Measurements from ENCODE around the gene ITIH4.
"Not testable (repeated sequence)": the region's sequence is repeated elsewhere in the genome, so short reads cannot be mapped to it uniquely, and the experiment has no call there.

ITIH4 gene

GRCh38 chr3:52779837-52780585, 50.5 kb downstream of the ITIH4 start:
- no peak for FAIRE-seq

- no peak for FAIRE-seq
Observed at GRCh38 chr3:52779011-52779836, 51.2 kb downstream of the ITIH4 start.

DNA sequence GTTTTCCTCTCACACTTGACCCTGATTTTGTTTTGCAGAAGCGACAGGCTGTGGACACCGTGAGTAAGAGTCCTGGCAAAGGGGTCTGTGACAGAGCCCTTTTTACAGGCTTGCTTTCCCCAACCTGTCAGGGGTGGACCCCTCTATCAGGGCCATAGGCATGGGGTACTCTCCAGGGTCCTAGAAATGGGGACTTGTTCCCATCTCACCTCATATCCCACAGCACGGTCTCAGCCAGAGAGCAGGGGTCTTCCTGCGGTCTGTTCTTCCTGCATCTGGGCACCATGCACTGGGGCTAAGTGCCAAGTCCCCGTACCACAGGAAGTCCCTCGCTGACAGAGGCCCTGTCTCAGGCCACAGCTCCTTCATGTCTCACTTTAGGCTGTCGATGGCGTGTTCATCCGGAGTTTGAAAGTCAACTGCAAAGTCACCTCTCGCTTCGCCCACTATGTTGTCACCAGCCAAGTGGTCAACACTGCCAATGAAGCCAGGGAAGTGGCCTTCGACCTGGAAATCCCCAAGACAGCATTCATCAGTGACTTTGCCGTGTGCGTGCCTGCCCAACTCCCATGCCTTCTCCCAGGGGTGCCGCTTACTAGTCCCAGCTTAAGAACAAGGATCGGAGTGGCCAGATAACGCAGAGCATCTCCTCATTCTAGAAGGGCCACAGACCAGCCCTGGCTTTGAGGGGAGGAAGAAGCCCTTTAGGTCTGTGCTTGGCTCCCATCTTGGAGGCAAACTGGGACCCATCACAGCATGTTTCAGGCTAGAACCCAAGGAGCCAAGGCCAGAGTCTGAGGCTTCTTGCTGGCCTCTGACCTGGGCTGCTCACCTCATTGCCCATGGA, 52.3 kb downstream of the ITIH4 start:
- no peak for FAIRE-seq

DNA sequence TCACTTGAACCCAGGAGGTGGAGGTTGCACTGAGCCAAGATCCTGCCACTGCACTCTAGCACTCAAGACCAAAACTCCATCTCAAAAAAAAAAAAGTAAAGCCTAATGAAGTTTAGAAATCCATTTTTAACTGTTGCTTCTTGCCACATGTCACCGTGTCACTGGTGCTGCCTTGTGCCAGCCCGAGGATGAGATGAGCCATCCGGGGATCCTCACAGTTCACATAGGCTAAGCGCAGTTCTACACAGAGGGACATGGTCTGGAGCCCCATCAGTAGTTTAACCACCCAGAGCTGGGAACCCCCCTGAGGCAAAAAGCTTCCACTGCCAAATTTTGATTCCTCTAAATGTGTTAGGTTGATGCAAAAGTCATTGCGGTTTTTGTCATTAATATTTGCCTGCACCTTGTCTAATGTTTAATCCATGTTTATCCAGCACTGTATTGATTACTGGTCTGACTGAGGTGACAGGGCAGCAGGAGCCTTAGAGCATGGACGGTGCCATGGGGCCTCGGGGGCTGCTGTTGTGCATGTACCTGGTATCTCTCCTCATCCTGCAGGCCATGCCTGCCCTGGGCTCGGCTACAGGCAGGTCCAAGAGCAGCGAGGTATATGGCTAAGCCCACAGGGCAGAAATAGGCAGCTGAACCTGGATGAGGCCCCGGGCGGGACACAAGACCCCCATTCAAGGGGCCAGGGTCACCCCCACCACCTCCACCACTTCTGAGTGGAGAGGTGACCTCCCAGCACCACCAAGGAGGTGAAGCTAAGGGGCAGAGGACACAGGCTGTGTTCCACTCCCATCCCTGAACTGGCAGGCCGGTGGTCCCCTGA, 53.1 kb downstream of the ITIH4 start, which contains the start of gene ITIH1:
TSS of gene ITIH1 (plus strand) at position 473 of the 832 bp plus-strand sequence. CDS start at position 490, 17 bp downstream.
- no peak for FAIRE-seq

DNA sequence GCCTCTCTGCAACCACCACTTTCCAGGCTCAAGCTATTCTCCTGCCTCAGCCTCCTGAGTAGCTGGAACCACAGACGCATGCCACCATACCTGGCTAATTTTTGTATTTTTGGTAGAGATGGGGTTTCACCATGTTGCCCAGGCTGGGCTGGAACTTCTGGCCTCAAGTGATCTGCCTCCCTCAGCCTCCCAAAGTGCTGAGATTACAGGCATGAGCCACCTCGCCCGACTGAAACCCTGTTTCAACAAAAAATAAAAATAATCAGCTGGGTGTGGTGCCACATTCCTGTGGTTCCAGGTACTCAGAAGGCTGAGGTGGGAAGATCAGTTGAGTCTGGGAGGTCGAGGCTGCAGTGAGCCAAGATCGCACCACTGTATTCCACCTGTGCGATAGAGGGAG, 54.0 kb downstream of the ITIH4 start:
- not testable (repeated sequence) for FAIRE-seq

- FAIRE-seq, result no peak
Observed at GRCh38 chr3:52775877-52776276, 54.6 kb downstream of the ITIH4 start.

DNA sequence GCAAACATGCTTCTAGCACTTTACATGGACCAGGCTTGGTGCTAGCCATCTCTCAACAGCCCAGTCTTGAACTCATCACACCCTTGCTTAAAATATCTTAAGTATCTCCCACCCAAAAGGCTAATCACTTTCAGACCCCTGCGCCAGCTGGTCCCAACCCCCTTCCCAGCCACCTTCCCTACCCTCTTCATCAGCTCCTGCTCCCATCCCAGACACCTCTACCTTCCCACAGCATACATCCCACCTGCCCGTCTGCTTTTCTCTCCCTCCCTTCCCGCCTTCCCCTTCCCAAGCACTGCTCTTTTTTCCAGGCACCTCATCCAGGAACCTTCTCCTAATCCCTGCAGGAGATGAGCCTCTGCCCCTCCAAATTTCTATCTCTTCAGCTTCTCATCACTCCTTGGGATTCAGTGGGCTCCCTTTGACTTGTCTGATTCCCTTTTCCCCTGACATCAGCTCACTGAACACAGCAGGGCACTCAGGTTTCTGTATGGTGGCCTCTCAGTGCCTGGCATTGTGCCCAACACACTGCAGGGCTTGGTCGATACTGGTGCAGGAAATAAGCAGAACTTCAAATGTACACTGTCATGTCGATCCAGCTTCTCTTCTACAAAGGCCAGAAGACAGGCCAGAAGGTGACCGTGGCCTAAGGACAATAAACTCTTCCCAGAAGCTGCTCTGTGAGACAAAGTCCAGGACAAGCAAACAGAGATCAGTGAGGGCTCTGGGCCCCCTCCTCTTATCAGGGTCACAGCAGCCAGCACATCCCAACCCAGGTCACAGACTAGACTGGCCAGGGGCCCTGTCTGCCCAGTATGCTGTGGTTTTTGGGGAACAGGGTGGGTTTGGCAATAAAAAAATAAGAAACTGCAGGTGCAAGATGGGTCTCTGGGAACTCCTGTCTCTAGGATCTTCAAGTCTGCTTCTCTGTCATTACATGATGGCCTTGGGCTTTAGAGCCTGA, 55.3 kb downstream of the ITIH4 start:
- FAIRE-seq, result no peak

- FAIRE-seq, result no peak
Observed at GRCh38 chr3:52774066-52774713, 56.3 kb downstream of the ITIH4 start.

- no peak for FAIRE-seq
Observed at GRCh38 chr3:52773361-52774065, 57.0 kb downstream of the ITIH4 start.

GRCh38 chr3:52771702-52772101, 58.8 kb downstream of the ITIH4 start:
- no peak for FAIRE-seq

DNA sequence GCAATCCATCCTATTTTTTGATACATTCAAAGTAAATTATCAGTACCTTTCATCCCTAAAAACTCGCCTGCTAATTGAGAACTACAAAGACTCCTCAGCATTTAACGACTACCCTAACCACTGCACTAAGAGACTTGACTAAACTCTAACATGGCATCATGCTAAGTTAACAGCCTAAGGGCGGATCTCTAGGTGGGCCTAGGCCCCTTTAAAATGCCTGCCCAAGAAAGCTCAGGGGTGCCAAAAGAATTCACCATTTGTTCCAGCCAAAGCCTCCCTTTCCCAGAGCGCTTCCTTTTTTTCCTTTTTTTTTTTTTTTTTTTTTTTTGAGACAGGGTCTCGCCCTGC, 59.2 kb downstream of the ITIH4 start:
- FAIRE-seq, result no peak

DNA sequence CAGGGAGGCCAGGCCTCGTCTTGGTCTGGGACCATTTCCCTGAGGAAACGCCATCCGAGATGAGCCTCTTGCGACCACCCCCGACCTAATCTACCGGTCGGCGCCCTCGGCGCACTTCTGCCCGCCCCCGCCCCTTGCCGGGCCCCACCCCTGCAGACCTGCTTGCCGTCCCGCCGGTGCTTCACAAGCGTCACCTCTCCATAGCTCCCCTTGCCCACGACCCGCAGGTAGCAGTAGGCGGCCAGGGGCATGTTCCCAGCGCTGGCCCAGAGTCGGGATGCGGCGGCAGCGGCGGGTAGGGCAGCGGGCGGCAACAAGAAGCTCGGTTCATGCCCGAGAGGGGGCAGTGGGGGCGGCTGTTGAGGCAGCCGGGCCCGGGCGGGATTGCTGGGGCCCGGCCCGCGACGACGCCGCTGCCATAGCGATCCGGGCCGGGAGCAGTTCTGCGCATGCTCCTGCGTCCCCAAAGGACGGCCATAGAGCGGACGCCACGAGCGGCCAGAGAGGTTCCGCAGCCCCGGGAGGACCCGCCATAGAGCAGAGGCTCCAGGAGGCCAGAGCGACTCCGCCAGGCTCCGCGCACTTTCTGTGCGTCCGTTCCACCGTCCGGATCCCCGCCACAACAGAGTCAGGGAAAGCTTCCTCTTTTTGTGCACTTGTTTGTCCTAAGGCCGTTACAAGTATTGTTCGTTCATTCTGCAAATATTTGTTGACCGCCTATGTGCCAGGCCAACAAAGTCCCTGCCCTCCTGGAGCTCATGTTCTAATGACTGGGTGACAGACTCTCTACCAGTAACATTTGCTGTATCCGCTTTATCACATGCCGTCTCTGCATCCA, 59.8 kb downstream of the ITIH4 start, which contains the start of gene NEK4:
TSS of gene NEK4 (minus strand) at position 445 of the 838 bp plus-strand sequence. CDS start at position 251, 194 bp downstream.
- FAIRE-seq, result no peak

DNA sequence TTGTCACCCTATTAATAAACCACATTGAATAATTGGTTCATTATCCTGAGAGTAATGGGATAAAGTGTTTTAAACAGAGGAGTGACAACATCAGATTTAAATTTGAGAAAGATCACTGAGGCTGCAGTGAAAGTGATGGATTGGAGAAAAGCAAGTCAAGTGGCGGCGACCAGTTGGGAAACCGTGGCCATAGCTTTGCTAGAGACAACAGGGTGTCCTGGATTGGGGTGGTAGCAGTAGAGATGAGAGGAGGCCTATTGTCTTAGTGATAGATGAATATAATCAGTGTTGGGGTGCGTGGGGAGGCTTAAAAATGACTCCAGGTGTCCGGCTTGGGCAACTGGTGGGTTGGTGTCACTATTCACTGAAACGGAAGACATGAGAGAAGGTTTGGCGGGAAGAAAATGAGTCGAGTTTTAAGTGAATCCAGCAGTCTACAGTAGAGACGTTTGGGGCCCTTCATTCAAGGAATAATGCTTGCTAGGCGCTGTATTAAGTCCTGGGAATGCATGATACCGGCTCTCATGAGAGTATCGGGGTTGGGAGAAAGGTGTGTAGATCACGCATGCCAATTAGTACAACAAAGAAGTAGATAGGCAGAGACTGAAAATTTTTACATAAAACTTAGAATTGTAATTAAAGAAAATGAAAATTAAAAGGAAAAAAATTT, 60.6 kb downstream of the ITIH4 start:
- FAIRE-seq, result no peak

DNA sequence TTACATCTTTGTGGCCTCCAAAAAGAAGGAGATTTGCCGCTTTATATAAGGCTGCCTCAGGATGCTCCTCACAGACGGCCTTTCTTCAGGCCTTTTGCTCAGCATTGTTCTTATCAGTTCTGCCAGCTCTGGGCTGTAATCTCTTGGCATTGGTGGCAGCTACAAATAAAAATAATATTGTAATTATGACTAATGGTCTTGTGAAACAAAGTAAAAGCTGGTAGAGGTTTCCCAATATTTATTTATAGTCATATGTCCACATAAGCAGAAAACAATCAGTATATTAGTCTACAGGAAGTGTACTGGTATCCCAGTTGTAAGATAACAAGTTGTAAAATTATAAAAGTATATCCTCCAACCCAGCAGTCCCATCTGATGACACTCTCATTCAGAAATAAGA, 67.0 kb downstream of the ITIH4 start:
- no peak for FAIRE-seq

Measured in TTC549 (cell line).